Trophoblast cell (in vitro differentiated cells and primary cell): ENCODE results near the gene PDK4.
"Not testable (repeated sequence)": the region's sequence is repeated elsewhere in the genome, so short reads cannot be mapped to it uniquely, and the experiment has no call there.

Experiments used
- DNase-seq, 2 donors: peaks; one replicate each; pipeline ENCODE4 v3.0.0-alpha.2; 2016
- H2AFZ ChIP-seq: 2 replicates; pipeline ENCODE4 v1.6.1; 2013; ENCODE audit warnings: low read length, moderate library complexity, mild to moderate bottlenecking; ENCODE audit not compliant: insufficient read depth, poor library complexity
- H2AK5ac ChIP-seq: 2 replicates; pipeline ENCODE4 v1.6.1; 2013; ENCODE audit warnings: mild to moderate bottlenecking, low read length
- H2BK120ac ChIP-seq: 2 replicates; pipeline ENCODE4 v1.6.1; 2013; ENCODE audit warnings: low read length, mild to moderate bottlenecking, moderate library complexity; ENCODE audit not compliant: insufficient read depth, poor library complexity
- H2BK12ac ChIP-seq: 2 replicates; pipeline ENCODE4 v1.6.1; 2013; ENCODE audit warnings: mild to moderate bottlenecking, low read length, moderate library complexity
- H2BK5ac ChIP-seq: 2 replicates; pipeline ENCODE4 v1.6.1; 2013; ENCODE audit warnings: low read length, low read depth, moderate library complexity, mild to moderate bottlenecking; ENCODE audit not compliant: poor library complexity
- H3K14ac ChIP-seq: 2 replicates; pipeline ENCODE4 v1.6.1; 2013; ENCODE audit warnings: mild to moderate bottlenecking, low read length
- H3K18ac ChIP-seq: 2 replicates; pipeline ENCODE4 v1.6.1; 2013; ENCODE audit warnings: mild to moderate bottlenecking, low read length
- H3K23ac ChIP-seq: 2 replicates; pipeline ENCODE4 v1.6.1; 2013; ENCODE audit warnings: low read length
- H3K27ac ChIP-seq: 2 replicates; pipeline ENCODE4 v1.5.1; 2013; ENCODE audit warnings: low read depth, mild to moderate bottlenecking, inconsistent platforms, low read length, moderate library complexity
- H3K27me3 ChIP-seq: 2 replicates; pipeline ENCODE4 v1.6.1; 2013; ENCODE audit warnings: inconsistent platforms, mild to moderate bottlenecking, low read length, moderate library complexity; ENCODE audit not compliant: insufficient read depth
- H3K36me3 ChIP-seq, 2 experiments: 1 replicate in 1 of 2; 2 replicates in 1 of 2; pipeline ENCODE4 v1.6.1; 2013; ENCODE audit warnings: low read length in 2 of 2, mild to moderate bottlenecking in 2 of 2, moderate library complexity in 1 of 2; ENCODE audit not compliant: insufficient read depth in 2 of 2, control insufficient read depth in 1 of 2
- H3K4ac ChIP-seq: 2 replicates; pipeline ENCODE4 v1.6.1; 2013; ENCODE audit warnings: low read depth, mild to moderate bottlenecking, low read length, moderate library complexity
- H3K4me1 ChIP-seq, 2 experiments: 1 replicate in 1 of 2; 2 replicates in 1 of 2; pipeline ENCODE4 v1.6.1; 2013; ENCODE audit warnings: low read length in 2 of 2, mild to moderate bottlenecking in 2 of 2, moderate library complexity in 1 of 2; ENCODE audit not compliant: insufficient read depth in 2 of 2, control insufficient read depth in 1 of 2
- H3K4me2 ChIP-seq: 2 replicates; pipeline ENCODE4 v1.6.1; 2013; ENCODE audit warnings: inconsistent platforms, mild to moderate bottlenecking, low read length, moderate library complexity
- H3K4me3 ChIP-seq: 2 replicates; pipeline ENCODE4 v1.5.1; 2013; ENCODE audit warnings: mild to moderate bottlenecking, low read depth, low read length, inconsistent platforms
- H3K79me1 ChIP-seq: one replicate; pipeline ENCODE4 v1.6.1; 2013; ENCODE audit warnings: low read length
- H3K79me2 ChIP-seq: 2 replicates; pipeline ENCODE4 v1.6.1; 2013; ENCODE audit warnings: low read length, mild to moderate bottlenecking; ENCODE audit not compliant: control insufficient read depth, insufficient read depth, poor library complexity
- H3K9ac ChIP-seq: 2 replicates; pipeline ENCODE4 v1.6.1; 2013; ENCODE audit warnings: mild to moderate bottlenecking, low read length
- H3K9me3 ChIP-seq: 2 replicates; pipeline ENCODE4 v1.6.1; 2013; ENCODE audit warnings: low read depth, mild to moderate bottlenecking, control low read depth, inconsistent platforms, low read length; ENCODE audit not compliant: insufficient read depth
- H4K12ac ChIP-seq: 2 replicates; pipeline ENCODE4 v1.6.1; 2013; ENCODE audit warnings: low read depth, mild to moderate bottlenecking, low read length, moderate library complexity
- H4K8ac ChIP-seq: 2 replicates; pipeline ENCODE4 v1.6.1; 2013; ENCODE audit warnings: low read depth, mild to moderate bottlenecking, low read length, moderate library complexity
- H4K91ac ChIP-seq: one replicate; pipeline ENCODE4 v1.6.1; 2013; ENCODE audit warnings: low read depth, mild to moderate bottlenecking, low read length, moderate library complexity
- WGBS: extraction: QIAGEN DNeasy Blood & Tissue Kit; methylation state at CpG from one replicate; pipeline ENCODE4 v1.1.7; 2013; ENCODE audit warnings: missing lambda C conversion rate; ENCODE audit not compliant: insufficient read length, insufficient coverage; ENCODE audit errors: extremely low coverage; 5-methylcytosine and 5-hydroxymethylcytosine counted together

The PDK4 gene

DNA sequence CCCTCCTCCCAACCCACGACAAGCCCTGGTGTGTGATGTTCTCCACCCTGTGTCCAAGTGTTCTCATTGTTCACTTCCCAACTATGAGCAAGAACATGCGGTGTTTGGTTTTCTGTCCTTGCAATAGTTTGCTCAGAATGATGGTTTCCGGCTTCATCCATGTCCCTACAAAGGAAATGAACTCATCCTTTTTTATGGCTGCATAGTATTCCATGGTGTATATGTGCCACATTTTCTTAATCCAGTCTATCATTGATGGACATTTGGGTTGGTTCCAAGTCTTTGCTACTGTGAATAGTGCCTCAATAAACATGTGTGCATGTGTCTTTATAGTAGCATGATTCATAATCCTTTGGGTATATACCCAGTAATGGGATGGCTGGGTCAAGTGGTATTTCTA lies 8.5 kb upstream of the PDK4 start:
- H2AFZ ChIP-seq, H2BK12ac ChIP-seq, H4K8ac ChIP-seq, H3K79me1 ChIP-seq, H3K23ac ChIP-seq, H3K9me3 ChIP-seq, H3K9ac ChIP-seq, H3K27me3 ChIP-seq, H4K91ac ChIP-seq, H3K18ac ChIP-seq, H3K4me2 ChIP-seq, H2AK5ac ChIP-seq, H4K12ac ChIP-seq, H3K14ac ChIP-seq, H3K27ac ChIP-seq, H3K36me3 ChIP-seq, H3K4me1 ChIP-seq, H3K4ac ChIP-seq, H3K79me2 ChIP-seq, DNase-seq, H3K4me3 ChIP-seq, H2BK5ac ChIP-seq, H2BK120ac ChIP-seq: not testable (repeated sequence)
- no CpG with 5 or more reads among the region's 3 CpGs for WGBS

DNA sequence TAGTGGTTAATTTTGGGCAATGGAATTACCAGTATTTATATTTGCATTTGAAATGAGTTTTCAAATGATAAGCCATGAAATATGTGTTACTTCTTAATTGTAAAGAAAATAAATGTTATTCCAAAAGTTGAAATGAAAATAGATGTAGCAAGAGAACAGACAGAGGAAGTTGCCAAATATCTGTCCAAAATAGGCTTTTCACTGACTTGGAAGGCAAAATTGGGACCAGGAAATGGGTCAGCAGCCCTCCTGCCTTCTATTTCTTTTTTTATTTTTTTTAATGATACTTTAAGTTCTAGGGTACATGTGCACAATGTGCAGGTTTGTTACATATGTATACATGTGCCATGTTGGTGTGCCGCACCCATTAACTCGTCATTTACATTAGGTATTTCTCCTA lies 8.1 kb upstream of the PDK4 start:
- not testable (repeated sequence) for H2BK5ac ChIP-seq, H3K36me3 ChIP-seq, DNase-seq, H4K12ac ChIP-seq, H3K4me1 ChIP-seq, H3K27ac ChIP-seq, H3K79me1 ChIP-seq, H4K8ac ChIP-seq, H3K18ac ChIP-seq, H3K4me3 ChIP-seq, H2BK120ac ChIP-seq, H3K27me3 ChIP-seq, H3K14ac ChIP-seq, H2AK5ac ChIP-seq, H3K9me3 ChIP-seq, H2BK12ac ChIP-seq, H3K23ac ChIP-seq, H2AFZ ChIP-seq, H3K79me2 ChIP-seq, H3K4ac ChIP-seq, H3K4me2 ChIP-seq, H4K91ac ChIP-seq, H3K9ac ChIP-seq
- WGBS, result no CpG with 5 or more reads among the region's 2 CpGs

DNA sequence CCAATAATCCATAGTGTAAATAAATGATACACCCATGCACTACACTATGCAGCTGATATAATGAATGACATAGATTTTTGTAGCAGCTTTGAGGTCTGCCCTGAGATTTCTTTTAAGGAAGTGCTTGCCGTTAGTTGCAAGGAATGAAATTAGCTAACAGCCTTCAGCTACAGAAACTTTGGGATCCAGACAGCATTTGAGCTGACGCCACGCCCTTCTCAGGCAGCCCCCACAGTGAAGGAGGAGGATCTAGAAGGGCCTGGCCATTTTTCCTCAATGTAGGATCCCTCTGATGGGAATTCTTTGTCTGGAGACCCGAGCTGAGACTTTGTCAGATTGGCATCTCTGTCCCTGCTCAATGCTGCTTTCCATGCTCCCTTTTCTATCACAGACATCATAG lies 6.1 kb upstream of the PDK4 start:
- H2BK120ac ChIP-seq, result no peak overlapping the region
- H3K4me2 ChIP-seq, result no peak overlapping the region
- H3K9ac ChIP-seq, result no peak overlapping the region
- no peak for DNase-seq
- no peak overlapping the region for H4K12ac ChIP-seq
- H3K79me2 ChIP-seq, result no peaks in the 10 kb centered on the region
- no peak overlapping the region for H2AFZ ChIP-seq
- H3K9me3 ChIP-seq, result peaks cover 4% of the 10 kb centered on the region
- peaks cover 0 to 2% of the 10 kb centered on the region in 2 experiments for H3K4me1 ChIP-seq
- no CpG with 5 or more reads among the region's 4 CpGs for WGBS
- no peak overlapping the region for H4K8ac ChIP-seq
- no peak overlapping the region for H3K27ac ChIP-seq
- H4K91ac ChIP-seq, result no peak overlapping the region
- no peak overlapping the region for H3K4me3 ChIP-seq
- no peak overlapping the region for H3K18ac ChIP-seq
- H3K4ac ChIP-seq, result no peak overlapping the region
- no peak overlapping the region for H2BK5ac ChIP-seq
- H3K27me3 ChIP-seq, result peaks cover under 1% of the 10 kb centered on the region
- H2AK5ac ChIP-seq, result no peak overlapping the region
- no peaks in the 10 kb centered on the region for H3K36me3 ChIP-seq
- no peaks in the 10 kb centered on the region for H3K79me1 ChIP-seq
- H3K23ac ChIP-seq, result no peak overlapping the region
- H2BK12ac ChIP-seq, result no peak overlapping the region
- H3K14ac ChIP-seq, result no peak overlapping the region

DNA sequence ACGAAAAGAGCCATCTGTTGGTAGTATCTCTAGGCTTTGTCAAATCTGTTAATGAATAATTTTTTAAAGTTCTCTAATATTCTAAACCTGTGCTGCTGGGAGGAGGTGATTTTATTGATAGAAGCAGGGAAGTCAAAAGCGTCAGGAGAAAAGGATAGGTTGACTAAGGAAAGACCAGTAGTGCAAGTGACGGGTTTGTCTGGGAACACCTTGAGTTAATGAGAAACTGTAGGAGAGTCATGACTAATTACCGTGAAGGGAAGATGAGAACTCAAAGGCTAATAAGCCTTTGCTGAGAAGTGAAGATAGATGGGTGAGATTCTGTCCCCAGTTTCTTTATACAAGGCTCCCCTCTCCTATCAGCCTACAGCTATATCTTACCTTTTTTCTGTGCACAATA lies 5.0 kb upstream of the PDK4 start:
- no peaks in the 10 kb centered on the region for H3K79me1 ChIP-seq
- H2BK120ac ChIP-seq, result no peak overlapping the region
- H2AFZ ChIP-seq, result no peak overlapping the region
- peaks cover 4% of the 10 kb centered on the region for H3K9me3 ChIP-seq
- no peak overlapping the region for H3K4ac ChIP-seq
- H4K8ac ChIP-seq, result no peak overlapping the region
- DNase-seq, result no peak
- WGBS, result no CpG with 5 or more reads among the region's 4 CpGs
- H3K18ac ChIP-seq, result no peak overlapping the region
- no peaks in the 10 kb centered on the region for H3K36me3 ChIP-seq
- no peak overlapping the region for H4K91ac ChIP-seq
- no peaks in the 10 kb centered on the region for H3K79me2 ChIP-seq
- no peak overlapping the region for H3K4me2 ChIP-seq
- no peak overlapping the region for H3K9ac ChIP-seq
- no peak overlapping the region for H3K14ac ChIP-seq
- H3K23ac ChIP-seq, result no peak overlapping the region
- H3K27me3 ChIP-seq, result peaks cover 5% of the 10 kb centered on the region
- H3K4me1 ChIP-seq, result peaks cover 0 to 7% of the 10 kb centered on the region in 2 experiments
- H2BK12ac ChIP-seq, result no peak overlapping the region
- H4K12ac ChIP-seq, result no peak overlapping the region
- H2BK5ac ChIP-seq, result no peak overlapping the region
- no peak overlapping the region for H3K4me3 ChIP-seq
- H2AK5ac ChIP-seq, result no peak overlapping the region
- no peak overlapping the region for H3K27ac ChIP-seq
